ENCODE data around the gene GZMM. TPM values are rescaled to one million over a fixed set of nuclear protein-coding genes. Genes with fewer than 3 reads are reported as not detected.

GZMM gene
- total RNA-seq, 1 donor from 2014 or later, result 29.9 TPM

GRCh38 chr19:506404-507285 is 37.2 kb upstream of the GZMM start:
- H3K4me3 Mint-ChIP-seq (ENCODE audit: low read depth), result peak overlapping the region; percentile 88
- no peaks in the 10 kb centered on the region for H3K27me3 Mint-ChIP-seq (ENCODE audit: low read depth)
- H3K27ac Mint-ChIP-seq, result peak overlapping the region; percentile 99
- H3K9me3 Mint-ChIP-seq, result no peaks in the 10 kb centered on the region
- intact Hi-C loops (cut with micrococcal nuclease), result loop anchor here (1.0 to 10.0 kb wide), 5 partner anchors 18 to 242 kb away; partner anchors contain the start of genes BSG, CDC34 and MIER2
- DNase-seq (ENCODE audit: low spot score), result peak; percentile 93
- peaks cover 11% of the 10 kb centered on the region for H3K36me3 Mint-ChIP-seq (ENCODE audit: low read depth)
- peaks cover 34% of the 10 kb centered on the region for H3K4me1 Mint-ChIP-seq (ENCODE audit: low read depth)

- Mint-ChIP-seq H3K4me3 (ENCODE audit: low read depth) (peak within 1 kb of the TSS; percentile 88), H3K9me3 (no peaks in the 10 kb centered on the region), H3K27ac (peak within 1 kb of the TSS; percentile 99), H3K27me3 (ENCODE audit: low read depth) (no peaks in the 10 kb centered on the region), H3K4me1 (ENCODE audit: low read depth) (peaks cover 34% of the 10 kb centered on the region), H3K36me3 (ENCODE audit: low read depth) (peaks cover 11% of the 10 kb centered on the region)
- peak; percentile 73 for DNase-seq (ENCODE audit: low spot score)
- intact Hi-C loops (cut with micrococcal nuclease), result loop anchor here (1.0 to 10.0 kb wide), 5 partner anchors 19 to 243 kb away; partner anchors contain the start of genes BSG, CDC34 and MIER2
These were observed 36.3 kb upstream of the GZMM start, which contains the start of gene TPGS1 for GRCh38 chr19:507286-508203. TPGS1 (plus strand) TSS chr19:507497; CDS start chr19:507507, 10 bp downstream.

- no peaks in the 10 kb centered on the region for H3K9me3 Mint-ChIP-seq
- peak overlapping the region; percentile 88 for H3K4me3 Mint-ChIP-seq (ENCODE audit: low read depth)
- peaks cover 32% of the 10 kb centered on the region for H3K4me1 Mint-ChIP-seq (ENCODE audit: low read depth)
- intact Hi-C loops (cut with micrococcal nuclease), result loop anchor here (10.0 kb wide), 1 partner anchor 244 kb away; no protein-coding TSS in a partner anchor
- peak overlapping the region; percentile 71 for H3K27ac Mint-ChIP-seq
- H3K27me3 Mint-ChIP-seq (ENCODE audit: low read depth), result no peaks in the 10 kb centered on the region
- no peak for DNase-seq (ENCODE audit: low spot score)
- peaks cover 11% of the 10 kb centered on the region for H3K36me3 Mint-ChIP-seq (ENCODE audit: low read depth)
These were observed 35.4 kb upstream of the GZMM start for GRCh38 chr19:508204-509150.

- intact Hi-C loops (cut with micrococcal nuclease), result loop anchor here (1.0 kb wide), 1 partner anchor 21 kb away; the partner anchor contains the start of gene CDC34
- H3K4me3 Mint-ChIP-seq (ENCODE audit: low read depth), result peak overlapping the region; percentile 75
- peaks cover 16% of the 10 kb centered on the region for H3K36me3 Mint-ChIP-seq (ENCODE audit: low read depth)
- peaks cover 28% of the 10 kb centered on the region for H3K4me1 Mint-ChIP-seq (ENCODE audit: low read depth)
- peak overlapping the region; percentile 93 for H3K27ac Mint-ChIP-seq
- no peaks in the 10 kb centered on the region for H3K9me3 Mint-ChIP-seq
- DNase-seq (ENCODE audit: low spot score), result peak; percentile 92
- no peaks in the 10 kb centered on the region for H3K27me3 Mint-ChIP-seq (ENCODE audit: low read depth)
These were observed 33.2 kb upstream of the GZMM start for GRCh38 chr19:510606-511100.

GRCh38 chr19:511101-511851 is 32.6 kb upstream of the GZMM start:
- Mint-ChIP-seq H3K36me3 (ENCODE audit: low read depth) (peaks cover 16% of the 10 kb centered on the region), H3K27me3 (ENCODE audit: low read depth) (no peaks in the 10 kb centered on the region), H3K27ac (peak overlapping the region; percentile 93), H3K4me1 (ENCODE audit: low read depth) (peaks cover 27% of the 10 kb centered on the region), H3K9me3 (no peaks in the 10 kb centered on the region), H3K4me3 (ENCODE audit: low read depth) (peak overlapping the region; percentile 75)
- DNase-seq (ENCODE audit: low spot score), result peak; percentile 86
- intact Hi-C loops (cut with micrococcal nuclease), result loop anchor here (1.0 kb wide), 1 partner anchor 20 kb away; the partner anchor contains the start of gene CDC34

GRCh38 chr19:512547-513365 is 31.1 kb upstream of the GZMM start:
- H3K4me3 Mint-ChIP-seq (ENCODE audit: low read depth), result no peak overlapping the region
- no peaks in the 10 kb centered on the region for H3K27me3 Mint-ChIP-seq (ENCODE audit: low read depth)
- no peak for DNase-seq (ENCODE audit: low spot score)
- H3K36me3 Mint-ChIP-seq (ENCODE audit: low read depth), result peaks cover 16% of the 10 kb centered on the region
- no peak overlapping the region for H3K27ac Mint-ChIP-seq
- intact Hi-C loops (cut with micrococcal nuclease), result no loop called here
- H3K9me3 Mint-ChIP-seq, result no peaks in the 10 kb centered on the region
- peaks cover 30% of the 10 kb centered on the region for H3K4me1 Mint-ChIP-seq (ENCODE audit: low read depth)

- Mint-ChIP-seq H3K27ac (no peak overlapping the region), H3K9me3 (no peaks in the 10 kb centered on the region), H3K27me3 (ENCODE audit: low read depth) (no peaks in the 10 kb centered on the region), H3K4me3 (ENCODE audit: low read depth) (no peak overlapping the region), H3K4me1 (ENCODE audit: low read depth) (peaks cover 23% of the 10 kb centered on the region), H3K36me3 (ENCODE audit: low read depth) (peaks cover 15% of the 10 kb centered on the region)
- no peak for DNase-seq (ENCODE audit: low spot score)
- intact Hi-C loops (cut with micrococcal nuclease), result no loop called here
These were observed 30.3 kb upstream of the GZMM start for GRCh38 chr19:513368-514165.

- Mint-ChIP-seq H3K27me3 (ENCODE audit: low read depth) (no peaks in the 10 kb centered on the region), H3K9me3 (no peaks in the 10 kb centered on the region), H3K36me3 (ENCODE audit: low read depth) (peaks cover 11% of the 10 kb centered on the region), H3K27ac (no peak overlapping the region), H3K4me3 (ENCODE audit: low read depth) (no peak overlapping the region), H3K4me1 (ENCODE audit: low read depth) (peaks cover 18% of the 10 kb centered on the region)
- intact Hi-C loops (cut with micrococcal nuclease), result no loop called here
- no peak for DNase-seq (ENCODE audit: low spot score)
These were observed 29.6 kb upstream of the GZMM start for GRCh38 chr19:514166-514663.

- DNase-seq (ENCODE audit: low spot score), result no peak
- Mint-ChIP-seq H3K4me3 (ENCODE audit: low read depth) (no peak overlapping the region), H3K27me3 (ENCODE audit: low read depth) (no peaks in the 10 kb centered on the region), H3K4me1 (ENCODE audit: low read depth) (peaks cover 3% of the 10 kb centered on the region), H3K9me3 (no peaks in the 10 kb centered on the region), H3K36me3 (ENCODE audit: low read depth) (peaks cover 6% of the 10 kb centered on the region), H3K27ac (no peak overlapping the region)
- intact Hi-C loops (cut with micrococcal nuclease), result no loop called here
These were observed 25.9 kb upstream of the GZMM start for GRCh38 chr19:517721-518597.
